Muscle of arm (tissue), 12 donors: ENCODE data around the gene CDADC1. TPM values are rescaled to one million over a fixed set of nuclear protein-coding genes. Genes with fewer than 3 reads are reported as not detected.
"Not testable (repeated sequence)": the region's sequence is repeated elsewhere in the genome, so short reads cannot be mapped to it uniquely, and the experiment has no call there.

ENCODE experiments used
- DNase-seq: peaks from one replicate; pipeline ENCODE4 v3.0.0-alpha.2; 2013
- polyA plus RNA-seq, 12 donors: library from polyadenylated mRNA; unstranded; fragments of 120-200 nt; gene quantifications; one replicate each; pipeline ENCODE4 v1.2.1, GENCODE V29; 2013; ENCODE audit not compliant: insufficient read length in 12 of 12

The CDADC1 gene
- polyA plus RNA-seq, 12 donors = 8.0 to 25.9 (median 9.5) TPM; not detected in 1

- DNase-seq = no peak
These were observed 64.1 kb downstream of the CDADC1 start for GRCh38 chr13:49311816-49312215.

GRCh38 chr13:49314344-49314882, 66.7 kb downstream of the CDADC1 start:
- DNase-seq = no peak

- DNase-seq = no peak
These were observed 67.4 kb downstream of the CDADC1 start for GRCh38 chr13:49315036-49315565.

GRCh38 chr13:49315756-49316482, 68.2 kb downstream of the CDADC1 start:
- DNase-seq = no peak

- no peak for DNase-seq
These were observed 71.8 kb downstream of the CDADC1 start for GRCh38 chr13:49319551-49319950.

- no peak for DNase-seq
These were observed 72.2 kb downstream of the CDADC1 start for GRCh38 chr13:49319951-49320350.

GRCh38 chr13:49320975-49321374, 73.2 kb downstream of the CDADC1 start:
- DNase-seq = no peak

- DNase-seq = no peak
These were observed 75.0 kb downstream of the CDADC1 start for GRCh38 chr13:49322702-49323101.

- DNase-seq = no peak
These were observed 75.6 kb downstream of the CDADC1 start for GRCh38 chr13:49323344-49323743.

- no peak for DNase-seq
These were observed 78.6 kb downstream of the CDADC1 start for GRCh38 chr13:49326222-49326917.

- not testable (repeated sequence) for DNase-seq
These were observed 79.4 kb downstream of the CDADC1 start for GRCh38 chr13:49327145-49327544.

- no peak for DNase-seq
These were observed 82.3 kb downstream of the CDADC1 start for GRCh38 chr13:49329831-49330545.

GRCh38 chr13:49330546-49330864, 82.8 kb downstream of the CDADC1 start:
- no peak for DNase-seq

GRCh38 chr13:49336655-49337054, 88.9 kb downstream of the CDADC1 start:
- no peak for DNase-seq

- no peak for DNase-seq
These were observed 92.4 kb downstream of the CDADC1 start for GRCh38 chr13:49340161-49340560.

- no peak for DNase-seq
These were observed 93.8 kb downstream of the CDADC1 start for GRCh38 chr13:49341517-49341916.

GRCh38 chr13:49341941-49342340, 94.2 kb downstream of the CDADC1 start:
- DNase-seq = no peak

GRCh38 chr13:49342454-49342853, 94.7 kb downstream of the CDADC1 start:
- no peak for DNase-seq
